WTC11 (cell line): Measurements from ENCODE around the gene EPSTI1. TPM values are rescaled to one million over a fixed set of nuclear protein-coding genes. Genes with fewer than 3 reads are reported as not detected.
A peak's percentile ranks its signal among the peaks of the same experiment; 100 is the strongest.

Experiments
- ATAC-seq: fragments of 200-7000 bp; cut with Tn5 transposase; 2 replicates; pipeline ENCODE4 v1.10.0; 2021; ENCODE audit warnings: mild to moderate bottlenecking, moderate library complexity
- CTCF ChIA-PET: fragments of 300-600 bp; sonication (Branson Sonifier 250); formaldehyde crosslinking; loops from one replicate; lab custom pipeline; 2021; ENCODE audit warnings: antibody characterized with exemption; lab: Charles Lee
- POLR2A ChIA-PET: fragments of 350-600 bp; sonication (Branson Sonifier 250); formaldehyde crosslinking; loops from one replicate; lab custom pipeline; 2021; ENCODE audit warnings: antibody characterized with exemption; lab: Charles Lee
- DNase-seq: peaks from one replicate; pipeline ENCODE4 v3.0.0; 2021; ENCODE audit warnings: low spot score
- H3K27ac Mint-ChIP-seq: 2 replicates; pipeline ENCODE4 v1.8.0; 2021; ENCODE audit warnings: mixed read lengths
- H3K27me3 Mint-ChIP-seq: 2 replicates; pipeline ENCODE4 v1.8.0; 2021; ENCODE audit warnings: low read depth, mild to moderate bottlenecking, moderate library complexity, mixed read lengths
- H3K36me3 Mint-ChIP-seq: 2 replicates; pipeline ENCODE4 v1.8.0; 2021; ENCODE audit warnings: mixed read lengths
- H3K4me1 Mint-ChIP-seq: 2 replicates; pipeline ENCODE4 v1.8.0; 2022; ENCODE audit warnings: mixed read lengths
- H3K4me3 Mint-ChIP-seq: 2 replicates; pipeline ENCODE4 v1.8.0; 2021; ENCODE audit warnings: mild to moderate bottlenecking, moderate library complexity, mixed read lengths
- H3K9me3 Mint-ChIP-seq: 2 replicates; pipeline ENCODE4 v1.8.0; 2021; ENCODE audit warnings: mixed read lengths
- MYBL2 ChIP-seq: sonication (generic); formaldehyde crosslinking; IDR thresholded peaks from 2 replicates; pipeline ENCODE4 v1.8.1; 2023; ENCODE audit warnings: mild to moderate bottlenecking, moderate library complexity, missing genetic modification reagents
- NFATC4 ChIP-seq: fragments of 250-450 bp; sonication (Bioruptor Pico); IDR thresholded peaks from 2 replicates; pipeline ENCODE4 v1.9.0; 2021; ENCODE audit warnings: mild to moderate bottlenecking
- NR3C1 ChIP-seq: sonication (generic); formaldehyde crosslinking; conservative IDR thresholded peaks from 2 replicates; pipeline ENCODE4 v1.8.1; 2023; ENCODE audit warnings: low read depth, mild to moderate bottlenecking, missing genetic modification reagents
- OVOL2 ChIP-seq: fragments of 250-450 bp; sonication (Bioruptor Pico); IDR thresholded peaks from 2 replicates; pipeline ENCODE4 v1.9.0; 2021; ENCODE audit warnings: mild to moderate bottlenecking, borderline replicate concordance
- RORB ChIP-seq: fragments of 250-450 bp; sonication (Bioruptor Pico); IDR thresholded peaks from 2 replicates; pipeline ENCODE4 v1.9.0; 2021; ENCODE audit warnings: mild to moderate bottlenecking
- TEAD1 ChIP-seq: sonication (generic); formaldehyde crosslinking; IDR thresholded peaks from 2 replicates; pipeline ENCODE4 v1.8.0; 2022; ENCODE audit warnings: mild to moderate bottlenecking, missing genetic modification reagents
- TEAD4 ChIP-seq: sonication (generic); formaldehyde crosslinking; IDR thresholded peaks from 2 replicates; pipeline ENCODE4 v1.8.0; 2022; ENCODE audit warnings: mild to moderate bottlenecking, missing genetic modification reagents
- ZBTB21 ChIP-seq: sonication (generic); formaldehyde crosslinking; IDR thresholded peaks from 2 replicates; pipeline ENCODE4 v1.8.1; 2023; ENCODE audit warnings: mild to moderate bottlenecking, missing genetic modification reagents, borderline replicate concordance
- ZNF671 ChIP-seq: fragments of 250-450 bp; sonication (Bioruptor Pico); IDR thresholded peaks from 2 replicates; pipeline ENCODE4 v1.8.0; 2021; ENCODE audit warnings: mild to moderate bottlenecking
- total RNA-seq: library from RNA; stranded (reverse); gene quantifications from 3 replicates; pipeline ENCODE4 v1.2.3, GENCODE V29; 2021
- TF ChIP-seq, protein P1 (sequence below): fragments of 250-450 bp; sonication (Bioruptor Pico); IDR thresholded peaks from 2 replicates; pipeline ENCODE4 v1.9.0; 2021; ENCODE audit warnings: mild to moderate bottlenecking
- TF ChIP-seq, protein P2 (sequence below): sonication (generic); formaldehyde crosslinking; IDR thresholded peaks from 2 replicates; pipeline ENCODE4 v1.8.1; 2023; ENCODE audit warnings: mild to moderate bottlenecking, missing genetic modification reagents, moderate library complexity
- TF ChIP-seq, protein P3 (sequence below): sonication (generic); formaldehyde crosslinking; IDR thresholded peaks from 2 replicates; pipeline ENCODE4 v1.8.1; 2022; ENCODE audit warnings: missing genetic modification reagents, borderline replicate concordance
- TF ChIP-seq, protein P4 (sequence below): sonication (generic); formaldehyde crosslinking; IDR thresholded peaks from 2 replicates; pipeline ENCODE4 v1.8.1; 2023; ENCODE audit warnings: mild to moderate bottlenecking, missing genetic modification reagents
- TF ChIP-seq, protein P5 (sequence below): sonication (generic); formaldehyde crosslinking; conservative IDR thresholded peaks from 2 replicates; pipeline ENCODE4 v1.8.1; 2023; ENCODE audit warnings: mild to moderate bottlenecking, low read depth, missing genetic modification reagents, moderate library complexity
- TF ChIP-seq, protein P6 (sequence below): sonication (generic); formaldehyde crosslinking; IDR thresholded peaks from 2 replicates; pipeline ENCODE4 v1.8.1; 2022; ENCODE audit warnings: mild to moderate bottlenecking, missing genetic modification reagents, moderate library complexity, borderline replicate concordance
- TF ChIP-seq, protein P7 (sequence below): fragments of 250-450 bp; sonication (Bioruptor Pico); conservative IDR thresholded peaks from 2 replicates; pipeline ENCODE4 v1.9.0; 2021; ENCODE audit warnings: mild to moderate bottlenecking
- TF ChIP-seq, protein P8 (sequence below): fragments of 250-450 bp; sonication (Bioruptor Pico); IDR thresholded peaks from 2 replicates; pipeline ENCODE4 v1.8.0; 2021; ENCODE audit warnings: mild to moderate bottlenecking

Gene EPSTI1
- total RNA-seq, 1 experiment from 2014 or later, result 2.1 TPM

DNA sequence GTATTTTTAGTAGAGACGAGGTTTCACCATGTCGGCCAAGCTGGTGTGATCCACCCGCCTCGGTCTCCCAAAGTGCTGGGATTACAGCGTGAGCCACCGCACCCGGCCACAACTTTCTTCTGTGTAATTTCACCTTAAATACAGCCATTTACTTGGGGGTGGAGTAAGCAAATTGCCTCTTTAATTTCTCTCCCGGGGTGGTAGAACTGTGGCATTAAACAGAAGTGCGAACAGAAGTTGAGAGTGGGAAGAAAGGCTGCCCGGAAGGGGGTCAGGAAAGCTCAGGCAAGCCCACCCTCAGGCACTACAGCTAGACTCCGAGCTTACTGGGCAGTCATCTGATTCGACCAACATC, 30.9 kb upstream of the EPSTI1 start:
- H3K27ac Mint-ChIP-seq, result peak overlapping the region; percentile 26; the same call in 1 of the 2 replicates
- ATAC-seq (no peak), DNase-seq (no peak)
- H3K27me3 Mint-ChIP-seq, result peaks cover 4% of the 10 kb centered on the region
- H3K9me3 Mint-ChIP-seq, result no peaks in the 10 kb centered on the region
- peaks cover 3% of the 10 kb centered on the region; the same call in 1 of the 2 replicates for H3K36me3 Mint-ChIP-seq
- POLR2A ChIA-PET, result no interaction called here
- peak overlapping the region; percentile 92 for H3K4me3 Mint-ChIP-seq
- CTCF ChIA-PET, result interaction anchor here (0.9 to 2.6 kb wide), 5 partner anchors 54 to 704 kb away, joined by 3 to 12 read pairs (median 3); no protein-coding TSS in a partner anchor
- TF ChIP-seq, protein P1, sequence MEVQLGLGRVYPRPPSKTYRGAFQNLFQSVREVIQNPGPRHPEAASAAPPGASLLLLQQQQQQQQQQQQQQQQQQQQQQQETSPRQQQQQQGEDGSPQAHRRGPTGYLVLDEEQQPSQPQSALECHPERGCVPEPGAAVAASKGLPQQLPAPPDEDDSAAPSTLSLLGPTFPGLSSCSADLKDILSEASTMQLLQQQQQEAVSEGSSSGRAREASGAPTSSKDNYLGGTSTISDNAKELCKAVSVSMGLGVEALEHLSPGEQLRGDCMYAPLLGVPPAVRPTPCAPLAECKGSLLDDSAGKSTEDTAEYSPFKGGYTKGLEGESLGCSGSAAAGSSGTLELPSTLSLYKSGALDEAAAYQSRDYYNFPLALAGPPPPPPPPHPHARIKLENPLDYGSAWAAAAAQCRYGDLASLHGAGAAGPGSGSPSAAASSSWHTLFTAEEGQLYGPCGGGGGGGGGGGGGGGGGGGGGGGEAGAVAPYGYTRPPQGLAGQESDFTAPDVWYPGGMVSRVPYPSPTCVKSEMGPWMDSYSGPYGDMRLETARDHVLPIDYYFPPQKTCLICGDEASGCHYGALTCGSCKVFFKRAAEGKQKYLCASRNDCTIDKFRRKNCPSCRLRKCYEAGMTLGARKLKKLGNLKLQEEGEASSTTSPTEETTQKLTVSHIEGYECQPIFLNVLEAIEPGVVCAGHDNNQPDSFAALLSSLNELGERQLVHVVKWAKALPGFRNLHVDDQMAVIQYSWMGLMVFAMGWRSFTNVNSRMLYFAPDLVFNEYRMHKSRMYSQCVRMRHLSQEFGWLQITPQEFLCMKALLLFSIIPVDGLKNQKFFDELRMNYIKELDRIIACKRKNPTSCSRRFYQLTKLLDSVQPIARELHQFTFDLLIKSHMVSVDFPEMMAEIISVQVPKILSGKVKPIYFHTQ (CRISPR knock-in tag), result no peak
- TF ChIP-seq, protein P2, sequence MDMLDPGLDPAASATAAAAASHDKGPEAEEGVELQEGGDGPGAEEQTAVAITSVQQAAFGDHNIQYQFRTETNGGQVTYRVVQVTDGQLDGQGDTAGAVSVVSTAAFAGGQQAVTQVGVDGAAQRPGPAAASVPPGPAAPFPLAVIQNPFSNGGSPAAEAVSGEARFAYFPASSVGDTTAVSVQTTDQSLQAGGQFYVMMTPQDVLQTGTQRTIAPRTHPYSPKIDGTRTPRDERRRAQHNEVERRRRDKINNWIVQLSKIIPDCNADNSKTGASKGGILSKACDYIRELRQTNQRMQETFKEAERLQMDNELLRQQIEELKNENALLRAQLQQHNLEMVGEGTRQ (CRISPR knock-in tag), result no peak
- TF ChIP-seq, protein P3, sequence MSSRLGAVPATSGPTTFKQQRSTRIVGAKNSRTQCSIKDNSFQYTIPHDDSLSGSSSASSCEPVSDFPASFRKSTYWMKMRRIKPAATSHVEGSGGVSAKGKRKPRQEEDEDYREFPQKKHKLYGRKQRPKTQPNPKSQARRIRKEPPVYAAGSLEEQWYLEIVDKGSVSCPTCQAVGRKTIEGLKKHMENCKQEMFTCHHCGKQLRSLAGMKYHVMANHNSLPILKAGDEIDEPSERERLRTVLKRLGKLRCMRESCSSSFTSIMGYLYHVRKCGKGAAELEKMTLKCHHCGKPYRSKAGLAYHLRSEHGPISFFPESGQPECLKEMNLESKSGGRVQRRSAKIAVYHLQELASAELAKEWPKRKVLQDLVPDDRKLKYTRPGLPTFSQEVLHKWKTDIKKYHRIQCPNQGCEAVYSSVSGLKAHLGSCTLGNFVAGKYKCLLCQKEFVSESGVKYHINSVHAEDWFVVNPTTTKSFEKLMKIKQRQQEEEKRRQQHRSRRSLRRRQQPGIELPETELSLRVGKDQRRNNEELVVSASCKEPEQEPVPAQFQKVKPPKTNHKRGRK (CRISPR knock-in tag), result no peak
- TF ChIP-seq NFATC4 (CRISPR knock-in tag) (no peak), ZBTB21 (CRISPR knock-in tag) (no peak), MYBL2 (CRISPR knock-in tag) (no peak), ZNF671 (CRISPR knock-in tag) (no peak), NR3C1 (no peak), OVOL2 (CRISPR knock-in tag) (no peak), TEAD1 (no peak), RORB (no peak), TEAD4 (no peak)
- TF ChIP-seq, protein P4, sequence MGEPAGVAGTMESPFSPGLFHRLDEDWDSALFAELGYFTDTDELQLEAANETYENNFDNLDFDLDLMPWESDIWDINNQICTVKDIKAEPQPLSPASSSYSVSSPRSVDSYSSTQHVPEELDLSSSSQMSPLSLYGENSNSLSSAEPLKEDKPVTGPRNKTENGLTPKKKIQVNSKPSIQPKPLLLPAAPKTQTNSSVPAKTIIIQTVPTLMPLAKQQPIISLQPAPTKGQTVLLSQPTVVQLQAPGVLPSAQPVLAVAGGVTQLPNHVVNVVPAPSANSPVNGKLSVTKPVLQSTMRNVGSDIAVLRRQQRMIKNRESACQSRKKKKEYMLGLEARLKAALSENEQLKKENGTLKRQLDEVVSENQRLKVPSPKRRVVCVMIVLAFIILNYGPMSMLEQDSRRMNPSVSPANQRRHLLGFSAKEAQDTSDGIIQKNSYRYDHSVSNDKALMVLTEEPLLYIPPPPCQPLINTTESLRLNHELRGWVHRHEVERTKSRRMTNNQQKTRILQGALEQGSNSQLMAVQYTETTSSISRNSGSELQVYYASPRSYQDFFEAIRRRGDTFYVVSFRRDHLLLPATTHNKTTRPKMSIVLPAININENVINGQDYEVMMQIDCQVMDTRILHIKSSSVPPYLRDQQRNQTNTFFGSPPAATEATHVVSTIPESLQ, result no peak
- TF ChIP-seq, protein P5, sequence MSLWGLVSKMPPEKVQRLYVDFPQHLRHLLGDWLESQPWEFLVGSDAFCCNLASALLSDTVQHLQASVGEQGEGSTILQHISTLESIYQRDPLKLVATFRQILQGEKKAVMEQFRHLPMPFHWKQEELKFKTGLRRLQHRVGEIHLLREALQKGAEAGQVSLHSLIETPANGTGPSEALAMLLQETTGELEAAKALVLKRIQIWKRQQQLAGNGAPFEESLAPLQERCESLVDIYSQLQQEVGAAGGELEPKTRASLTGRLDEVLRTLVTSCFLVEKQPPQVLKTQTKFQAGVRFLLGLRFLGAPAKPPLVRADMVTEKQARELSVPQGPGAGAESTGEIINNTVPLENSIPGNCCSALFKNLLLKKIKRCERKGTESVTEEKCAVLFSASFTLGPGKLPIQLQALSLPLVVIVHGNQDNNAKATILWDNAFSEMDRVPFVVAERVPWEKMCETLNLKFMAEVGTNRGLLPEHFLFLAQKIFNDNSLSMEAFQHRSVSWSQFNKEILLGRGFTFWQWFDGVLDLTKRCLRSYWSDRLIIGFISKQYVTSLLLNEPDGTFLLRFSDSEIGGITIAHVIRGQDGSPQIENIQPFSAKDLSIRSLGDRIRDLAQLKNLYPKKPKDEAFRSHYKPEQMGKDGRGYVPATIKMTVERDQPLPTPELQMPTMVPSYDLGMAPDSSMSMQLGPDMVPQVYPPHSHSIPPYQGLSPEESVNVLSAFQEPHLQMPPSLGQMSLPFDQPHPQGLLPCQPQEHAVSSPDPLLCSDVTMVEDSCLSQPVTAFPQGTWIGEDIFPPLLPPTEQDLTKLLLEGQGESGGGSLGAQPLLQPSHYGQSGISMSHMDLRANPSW (CRISPR knock-in tag), result no peak
- TF ChIP-seq, protein P6, sequence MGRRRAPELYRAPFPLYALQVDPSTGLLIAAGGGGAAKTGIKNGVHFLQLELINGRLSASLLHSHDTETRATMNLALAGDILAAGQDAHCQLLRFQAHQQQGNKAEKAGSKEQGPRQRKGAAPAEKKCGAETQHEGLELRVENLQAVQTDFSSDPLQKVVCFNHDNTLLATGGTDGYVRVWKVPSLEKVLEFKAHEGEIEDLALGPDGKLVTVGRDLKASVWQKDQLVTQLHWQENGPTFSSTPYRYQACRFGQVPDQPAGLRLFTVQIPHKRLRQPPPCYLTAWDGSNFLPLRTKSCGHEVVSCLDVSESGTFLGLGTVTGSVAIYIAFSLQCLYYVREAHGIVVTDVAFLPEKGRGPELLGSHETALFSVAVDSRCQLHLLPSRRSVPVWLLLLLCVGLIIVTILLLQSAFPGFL (CRISPR knock-in tag), result no peak
- TF ChIP-seq, protein P7, sequence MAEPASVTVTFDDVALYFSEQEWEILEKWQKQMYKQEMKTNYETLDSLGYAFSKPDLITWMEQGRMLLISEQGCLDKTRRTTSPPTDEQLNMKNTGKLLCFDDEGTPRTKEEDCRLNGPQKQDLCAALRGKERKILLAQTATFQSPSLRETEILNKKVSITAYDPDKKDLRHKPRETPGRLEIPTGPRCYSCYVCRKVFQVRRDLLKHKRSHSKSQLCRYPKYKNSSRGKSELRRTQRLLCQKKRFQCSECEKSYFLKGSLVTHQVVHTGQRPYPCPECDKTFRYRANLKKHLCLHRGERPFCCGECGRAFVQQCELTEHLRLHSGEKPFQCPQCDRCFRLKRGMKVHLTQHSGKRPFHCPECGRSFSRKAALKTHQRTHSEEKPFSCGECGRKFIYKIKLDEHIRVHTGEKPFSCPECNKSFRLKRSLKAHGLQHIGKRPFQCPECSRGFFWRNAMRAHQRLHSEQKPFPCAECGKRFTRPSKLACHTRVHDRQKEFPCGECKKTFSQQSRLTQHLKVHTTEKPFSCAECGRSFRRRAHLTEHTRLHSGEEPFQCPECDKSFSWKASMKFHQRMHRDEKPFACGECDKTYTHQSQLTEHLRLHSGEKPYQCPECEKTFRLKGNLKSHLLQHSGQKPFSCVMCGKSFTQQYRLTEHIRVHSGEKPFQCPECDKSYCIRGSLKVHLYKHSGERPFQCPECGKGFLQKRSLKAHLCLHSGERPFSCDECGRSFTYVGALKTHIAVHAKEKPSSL (CRISPR knock-in tag), result no peak
- TF ChIP-seq, protein P8, sequence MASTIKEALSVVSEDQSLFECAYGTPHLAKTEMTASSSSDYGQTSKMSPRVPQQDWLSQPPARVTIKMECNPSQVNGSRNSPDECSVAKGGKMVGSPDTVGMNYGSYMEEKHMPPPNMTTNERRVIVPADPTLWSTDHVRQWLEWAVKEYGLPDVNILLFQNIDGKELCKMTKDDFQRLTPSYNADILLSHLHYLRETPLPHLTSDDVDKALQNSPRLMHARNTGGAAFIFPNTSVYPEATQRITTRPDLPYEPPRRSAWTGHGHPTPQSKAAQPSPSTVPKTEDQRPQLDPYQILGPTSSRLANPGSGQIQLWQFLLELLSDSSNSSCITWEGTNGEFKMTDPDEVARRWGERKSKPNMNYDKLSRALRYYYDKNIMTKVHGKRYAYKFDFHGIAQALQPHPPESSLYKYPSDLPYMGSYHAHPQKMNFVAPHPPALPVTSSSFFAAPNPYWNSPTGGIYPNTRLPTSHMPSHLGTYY, result no peak
- peaks cover 10% of the 10 kb centered on the region for H3K4me1 Mint-ChIP-seq
